ENCODE results near the gene EIF4EBP2. TPM values are rescaled to one million over a fixed set of nuclear protein-coding genes. Genes with fewer than 3 reads are reported as not detected.

The EIF4EBP2 gene
- total and polyA plus RNA-seq, 4 donors, result 25.7 to 70.0 (median 33.0) TPM

DNA sequence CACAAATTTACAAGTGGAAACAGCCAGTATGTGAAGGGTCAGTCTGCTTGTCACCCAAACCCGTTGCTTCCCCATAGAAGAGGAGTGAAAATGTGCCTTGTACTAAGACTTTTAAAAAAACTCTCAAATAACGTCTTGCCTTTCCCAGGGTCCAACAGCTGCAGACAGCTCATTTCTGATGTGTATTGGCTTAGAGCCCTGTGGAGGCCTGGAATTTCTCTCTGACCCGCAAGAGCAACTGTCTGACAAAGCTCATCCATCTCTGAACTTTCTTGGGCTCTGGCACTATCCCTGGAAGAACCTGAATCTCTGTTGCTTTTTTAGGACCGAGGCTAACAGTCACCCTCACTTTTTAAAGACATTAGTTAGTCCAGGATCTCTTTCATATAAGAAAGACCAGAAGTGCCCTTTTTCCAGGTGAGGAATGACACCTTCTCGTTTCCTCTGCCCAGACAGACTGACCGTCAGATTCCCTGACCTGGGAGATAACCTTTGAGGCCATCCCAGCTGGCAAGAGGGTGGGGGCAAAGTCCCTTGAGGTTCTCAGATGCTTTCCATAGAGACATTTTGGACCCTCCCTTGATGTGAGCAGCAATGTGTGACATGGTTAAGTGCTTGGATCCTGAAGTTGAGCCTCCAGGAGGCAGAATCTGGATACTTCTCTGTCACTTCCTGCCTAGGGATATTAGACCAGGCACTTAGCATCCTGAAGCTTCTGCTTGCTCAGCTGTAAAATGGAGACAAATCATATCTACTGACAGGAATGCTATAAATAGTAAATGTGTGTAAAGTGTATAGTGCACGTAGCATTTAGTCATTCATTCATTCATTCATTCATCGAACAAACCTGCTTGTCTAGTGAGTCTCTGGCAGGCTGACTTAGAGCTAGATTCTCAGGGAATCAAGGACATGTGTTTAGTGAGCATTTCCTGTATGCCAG lies 42.0 kb downstream of the EIF4EBP2 start:
- WGBS, result 51% methylated on average over 8 of the region's 8 CpGs
- DNase-seq (ENCODE audit: low spot score), result no peak
- no peaks in the 10 kb centered on the region for H3K36me3 ChIP-seq (ENCODE audit: control insufficient read depth in 4 of 4, insufficient read depth in 3 of 4, low read depth in 1 of 4, low read length in 3 of 4)
- peaks cover 0 to 4% (median 1%) of the 10 kb centered on the region in 4 donors for H3K27me3 ChIP-seq (ENCODE audit: control insufficient read depth in 4 of 4, insufficient read depth in 4 of 4, low read length in 3 of 4)
- no peak overlapping the region for H3K4me3 ChIP-seq (ENCODE audit: low read depth in 1 of 3, low read length in 3 of 3)
- peaks cover 0 to 12% (median 11%) of the 10 kb centered on the region in 4 donors for H3K4me1 ChIP-seq (ENCODE audit: control insufficient read depth in 4 of 4, insufficient read depth in 4 of 4, low read length in 3 of 4)
- no peaks in the 10 kb centered on the region for H3K9me3 ChIP-seq (ENCODE audit: control insufficient read depth in 4 of 4, low read length in 3 of 4)
- no peak overlapping the region for H3K9ac ChIP-seq (ENCODE audit: low read depth in 1 of 2, low read length in 2 of 2)
- H3K27ac ChIP-seq (ENCODE audit: low read depth in 1 of 2, low read length in 2 of 2), result no peak overlapping the region
- TF ChIP-seq JUND (IDR thresholded peaks at IDR 0.05), result no peak
- no peak for TF ChIP-seq FOXA1 (IDR thresholded peaks at IDR 0.05)
- TF ChIP-seq TAF1 (conservative IDR thresholded peaks at IDR 0.05), result no peak
- no peak for TF ChIP-seq EGR1 (IDR thresholded peaks at IDR 0.05; ENCODE audit: low read depth in 2 of 2)
- TF ChIP-seq, protein P1, sequence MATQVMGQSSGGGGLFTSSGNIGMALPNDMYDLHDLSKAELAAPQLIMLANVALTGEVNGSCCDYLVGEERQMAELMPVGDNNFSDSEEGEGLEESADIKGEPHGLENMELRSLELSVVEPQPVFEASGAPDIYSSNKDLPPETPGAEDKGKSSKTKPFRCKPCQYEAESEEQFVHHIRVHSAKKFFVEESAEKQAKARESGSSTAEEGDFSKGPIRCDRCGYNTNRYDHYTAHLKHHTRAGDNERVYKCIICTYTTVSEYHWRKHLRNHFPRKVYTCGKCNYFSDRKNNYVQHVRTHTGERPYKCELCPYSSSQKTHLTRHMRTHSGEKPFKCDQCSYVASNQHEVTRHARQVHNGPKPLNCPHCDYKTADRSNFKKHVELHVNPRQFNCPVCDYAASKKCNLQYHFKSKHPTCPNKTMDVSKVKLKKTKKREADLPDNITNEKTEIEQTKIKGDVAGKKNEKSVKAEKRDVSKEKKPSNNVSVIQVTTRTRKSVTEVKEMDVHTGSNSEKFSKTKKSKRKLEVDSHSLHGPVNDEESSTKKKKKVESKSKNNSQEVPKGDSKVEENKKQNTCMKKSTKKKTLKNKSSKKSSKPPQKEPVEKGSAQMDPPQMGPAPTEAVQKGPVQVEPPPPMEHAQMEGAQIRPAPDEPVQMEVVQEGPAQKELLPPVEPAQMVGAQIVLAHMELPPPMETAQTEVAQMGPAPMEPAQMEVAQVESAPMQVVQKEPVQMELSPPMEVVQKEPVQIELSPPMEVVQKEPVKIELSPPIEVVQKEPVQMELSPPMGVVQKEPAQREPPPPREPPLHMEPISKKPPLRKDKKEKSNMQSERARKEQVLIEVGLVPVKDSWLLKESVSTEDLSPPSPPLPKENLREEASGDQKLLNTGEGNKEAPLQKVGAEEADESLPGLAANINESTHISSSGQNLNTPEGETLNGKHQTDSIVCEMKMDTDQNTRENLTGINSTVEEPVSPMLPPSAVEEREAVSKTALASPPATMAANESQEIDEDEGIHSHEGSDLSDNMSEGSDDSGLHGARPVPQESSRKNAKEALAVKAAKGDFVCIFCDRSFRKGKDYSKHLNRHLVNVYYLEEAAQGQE (IDR thresholded peaks at IDR 0.05), result no peak
- TF ChIP-seq, protein P2, sequence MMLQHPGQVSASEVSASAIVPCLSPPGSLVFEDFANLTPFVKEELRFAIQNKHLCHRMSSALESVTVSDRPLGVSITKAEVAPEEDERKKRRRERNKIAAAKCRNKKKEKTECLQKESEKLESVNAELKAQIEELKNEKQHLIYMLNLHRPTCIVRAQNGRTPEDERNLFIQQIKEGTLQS (IDR thresholded peaks at IDR 0.05), result no peak
- peak; percentile 91 for TF ChIP-seq NR2F2 (IDR thresholded peaks at IDR 0.05)
- TF ChIP-seq FOXA2 (IDR thresholded peaks at IDR 0.05), result no peak
- peak; percentile 17 to 36 for TF ChIP-seq HNF4A (conservative IDR thresholded peaks at IDR 0.05)
- peak in 1 of 2 donors; percentile 8 for TF ChIP-seq RXRA (IDR thresholded peaks at IDR 0.05)

GRCh38 chr10:70448236-70448635 lies 44.3 kb downstream of the EIF4EBP2 start:
- no peaks in the 10 kb centered on the region for H3K9me3 ChIP-seq (ENCODE audit: control insufficient read depth in 4 of 4, low read length in 3 of 4)
- DNase-seq (ENCODE audit: low spot score), result no peak

DNA sequence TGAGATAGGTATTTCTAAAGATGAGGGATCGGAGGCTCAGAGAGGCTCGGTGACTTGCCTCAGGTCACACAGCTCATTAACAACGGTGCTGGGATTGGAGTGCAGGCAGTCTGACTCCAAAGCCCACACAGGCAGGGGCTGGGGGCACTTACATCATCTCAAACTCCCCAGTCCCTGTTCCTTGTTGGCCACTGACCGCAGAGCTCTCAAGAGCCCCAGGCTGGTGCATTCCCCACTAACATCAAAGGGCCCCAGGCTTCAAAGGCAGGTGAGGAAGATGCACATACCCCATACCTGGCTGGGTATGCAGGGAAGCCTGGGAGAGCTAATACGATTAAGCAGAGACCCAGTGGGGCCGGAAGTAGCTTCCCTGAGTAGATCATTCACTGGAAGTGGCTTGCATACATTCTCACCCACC lies 51.3 kb downstream of the EIF4EBP2 start:
- 69% methylated on average over 6 of the region's 6 CpGs for WGBS
- H3K9me3 ChIP-seq (ENCODE audit: control insufficient read depth in 4 of 4, low read length in 3 of 4), result no peaks in the 10 kb centered on the region
- H3K36me3 ChIP-seq (ENCODE audit: control insufficient read depth in 4 of 4, insufficient read depth in 3 of 4, low read depth in 1 of 4, low read length in 3 of 4), result no peaks in the 10 kb centered on the region
- no peak overlapping the region for H3K27ac ChIP-seq (ENCODE audit: low read depth in 1 of 2, low read length in 2 of 2)
- no peak overlapping the region for H3K9ac ChIP-seq (ENCODE audit: low read depth in 1 of 2, low read length in 2 of 2)
- peaks cover 5 to 8% (median 7%) of the 10 kb centered on the region in 4 donors for H3K4me1 ChIP-seq (ENCODE audit: control insufficient read depth in 4 of 4, insufficient read depth in 4 of 4, low read length in 3 of 4)
- no peak overlapping the region for H3K4me3 ChIP-seq (ENCODE audit: low read depth in 1 of 3, low read length in 3 of 3)
- DNase-seq (ENCODE audit: low spot score), result no peak
- peaks cover 0 to 5% (median under 1%) of the 10 kb centered on the region in 4 donors for H3K27me3 ChIP-seq (ENCODE audit: control insufficient read depth in 4 of 4, insufficient read depth in 4 of 4, low read length in 3 of 4)
- no peak for TF ChIP-seq GABPA (IDR thresholded peaks at IDR 0.05 in 1 of 2, conservative IDR thresholded peaks at IDR 0.05 in 1 of 2)
- no peak for TF ChIP-seq SP1 (IDR thresholded peaks at IDR 0.05)
- no peak for TF ChIP-seq HNF4A (conservative IDR thresholded peaks at IDR 0.05)
- TF ChIP-seq, protein P3, sequence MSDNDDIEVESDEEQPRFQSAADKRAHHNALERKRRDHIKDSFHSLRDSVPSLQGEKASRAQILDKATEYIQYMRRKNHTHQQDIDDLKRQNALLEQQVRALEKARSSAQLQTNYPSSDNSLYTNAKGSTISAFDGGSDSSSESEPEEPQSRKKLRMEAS (IDR thresholded peaks at IDR 0.05), result no peak
- no peak for TF ChIP-seq HNF4G (IDR thresholded peaks at IDR 0.05)
- no peak for TF ChIP-seq RXRA (IDR thresholded peaks at IDR 0.05)
- no peak for TF ChIP-seq FOXA2 (IDR thresholded peaks at IDR 0.05)
- TF ChIP-seq, protein P1 (IDR thresholded peaks at IDR 0.05), result no peak

More at GRCh38 chr10:70448236-70448635, 44.3 kb downstream of the EIF4EBP2 start:
- Histone ChIP-seq H3K4me3 (ENCODE audit: low read depth in 1 of 3, low read length in 3 of 3) (no peak overlapping the region), H3K27me3 (ENCODE audit: control insufficient read depth in 4 of 4, insufficient read depth in 4 of 4, low read length in 3 of 4) (no peaks in the 10 kb centered on the region), H3K27ac (ENCODE audit: low read depth in 1 of 2, low read length in 2 of 2) (no peak overlapping the region), H3K9ac (ENCODE audit: low read depth in 1 of 2, low read length in 2 of 2) (no peak overlapping the region), H3K36me3 (ENCODE audit: control insufficient read depth in 4 of 4, insufficient read depth in 3 of 4, low read depth in 1 of 4, low read length in 3 of 4) (no peaks in the 10 kb centered on the region), H3K4me1 (ENCODE audit: control insufficient read depth in 4 of 4, insufficient read depth in 4 of 4, low read length in 3 of 4) (peaks cover 0 to 7% (median 5%) of the 10 kb centered on the region in 4 donors)
- no peak for TF ChIP-seq GABPA (IDR thresholded peaks at IDR 0.05 in 1 of 2, conservative IDR thresholded peaks at IDR 0.05 in 1 of 2)
- TF ChIP-seq YY1 (IDR thresholded peaks at IDR 0.05), result no peak
- TF ChIP-seq, protein P2 (IDR thresholded peaks at IDR 0.05), result no peak
- no peak for TF ChIP-seq JUND (IDR thresholded peaks at IDR 0.05)
- no peak for TF ChIP-seq NR2F2 (IDR thresholded peaks at IDR 0.05)
- TF ChIP-seq FOXA1 (IDR thresholded peaks at IDR 0.05), result no peak
- 87% methylated on average over 2 of the region's 2 CpGs for WGBS
